HG02884 (cell line): ENCODE results near the gene PDIA4.
A peak's percentile ranks its signal among the peaks of the same experiment; 100 is the strongest.

Experiments
- ATAC-seq: cut with Tn5 transposase; IDR thresholded peaks from one replicate; pipeline ENCODE4 v1.9.1; 2021; ENCODE audit warnings: mild to moderate bottlenecking, moderate library complexity; ENCODE audit not compliant: unreplicated experiment

The PDIA4 gene

DNA sequence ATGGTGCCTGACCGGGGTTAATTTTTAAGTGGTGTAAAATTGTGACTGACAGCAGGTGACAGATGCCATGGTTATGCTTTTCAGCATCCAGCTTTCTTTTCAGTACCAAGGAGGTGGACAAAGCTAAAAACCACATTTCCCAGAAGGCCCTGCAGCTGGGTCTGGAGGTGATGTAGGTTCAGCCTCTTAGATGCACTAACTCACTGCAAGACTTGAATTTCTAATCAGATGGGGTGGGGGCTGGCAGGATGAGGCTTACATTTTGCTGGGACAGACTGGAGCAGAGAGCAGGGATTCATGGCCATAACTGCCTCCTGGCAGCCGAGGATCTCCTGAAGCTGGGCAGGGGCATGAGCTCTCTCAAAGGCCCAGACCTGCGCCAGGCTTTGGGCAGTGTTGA, 52.4 kb downstream of the PDIA4 start:
- no peak for ATAC-seq

DNA sequence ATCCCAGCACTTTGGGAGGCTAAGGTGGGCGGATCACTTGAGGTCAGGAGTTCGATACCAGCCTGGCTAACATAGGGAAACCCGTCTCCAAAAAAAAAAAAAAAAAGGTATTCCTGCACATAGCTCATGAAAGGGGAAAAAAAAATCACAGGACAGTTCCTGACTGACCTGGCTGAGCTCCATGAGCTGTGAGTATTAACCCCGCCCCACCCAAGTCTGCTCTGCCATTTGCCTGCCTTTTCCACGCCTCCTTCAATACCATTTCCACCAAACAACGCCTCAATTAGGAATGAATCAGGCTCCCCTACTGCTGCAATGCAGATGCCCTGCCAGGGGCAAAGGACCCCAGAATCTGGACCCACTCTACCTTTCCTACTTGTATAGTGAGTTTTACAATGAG, 55.0 kb downstream of the PDIA4 start:
- no peak for ATAC-seq

DNA sequence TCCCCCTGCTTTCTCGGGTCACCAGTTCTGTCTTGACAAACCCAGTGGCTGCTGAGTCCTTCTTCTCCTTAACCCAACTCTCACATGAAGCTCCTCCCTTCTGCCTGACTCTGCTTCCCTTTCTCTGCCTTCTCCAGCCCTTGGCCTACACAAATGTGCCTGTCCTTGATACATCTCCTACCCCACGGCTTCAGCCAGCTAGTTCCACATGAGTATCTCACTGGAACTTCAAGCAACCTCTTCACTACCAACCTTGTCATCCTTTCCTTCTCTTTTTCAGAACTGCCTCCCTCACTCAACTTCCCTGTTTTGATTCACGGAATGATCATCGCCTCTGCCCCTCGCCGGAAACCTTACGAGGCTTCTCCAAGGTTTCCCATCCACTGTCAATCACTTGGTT, 55.9 kb downstream of the PDIA4 start:
- ATAC-seq, result no peak

DNA sequence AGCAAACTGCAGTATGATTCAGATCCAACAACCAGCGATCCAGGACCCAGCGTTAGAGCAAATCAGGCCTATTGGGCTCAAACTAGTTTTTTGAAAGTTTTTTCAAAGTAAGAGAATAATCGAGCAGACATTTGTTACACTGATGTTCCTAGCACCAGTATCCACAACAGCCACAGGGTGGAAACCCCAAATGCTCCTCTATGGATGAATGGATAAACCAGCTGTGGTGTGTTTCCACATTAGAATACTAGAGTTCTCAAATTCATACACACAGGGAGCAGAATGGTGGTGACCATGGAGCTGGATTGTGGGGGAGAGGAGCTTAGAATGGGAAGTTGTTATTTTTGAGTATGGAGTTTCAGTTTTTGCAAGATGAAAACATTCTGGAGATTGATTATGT, 60.7 kb downstream of the PDIA4 start:
- ATAC-seq, result no peak

DNA sequence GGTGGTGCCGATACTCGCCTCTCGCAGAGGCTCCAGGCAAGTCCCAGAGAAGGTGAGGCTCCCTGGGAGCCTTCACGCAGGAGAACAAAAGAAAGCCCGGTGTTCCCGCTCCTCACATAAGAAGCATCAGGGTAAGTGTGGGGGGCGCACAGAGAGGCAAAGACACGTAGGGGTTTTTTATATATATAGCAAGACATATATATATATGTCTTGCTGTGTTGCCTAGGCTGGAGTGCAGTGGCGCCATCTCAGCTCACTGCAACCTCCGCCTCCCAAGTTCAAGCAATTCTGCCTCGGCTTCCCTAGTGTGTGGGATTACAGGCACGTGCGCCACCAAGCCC, 61.3 kb downstream of the PDIA4 start:
- ATAC-seq, result no peak

DNA sequence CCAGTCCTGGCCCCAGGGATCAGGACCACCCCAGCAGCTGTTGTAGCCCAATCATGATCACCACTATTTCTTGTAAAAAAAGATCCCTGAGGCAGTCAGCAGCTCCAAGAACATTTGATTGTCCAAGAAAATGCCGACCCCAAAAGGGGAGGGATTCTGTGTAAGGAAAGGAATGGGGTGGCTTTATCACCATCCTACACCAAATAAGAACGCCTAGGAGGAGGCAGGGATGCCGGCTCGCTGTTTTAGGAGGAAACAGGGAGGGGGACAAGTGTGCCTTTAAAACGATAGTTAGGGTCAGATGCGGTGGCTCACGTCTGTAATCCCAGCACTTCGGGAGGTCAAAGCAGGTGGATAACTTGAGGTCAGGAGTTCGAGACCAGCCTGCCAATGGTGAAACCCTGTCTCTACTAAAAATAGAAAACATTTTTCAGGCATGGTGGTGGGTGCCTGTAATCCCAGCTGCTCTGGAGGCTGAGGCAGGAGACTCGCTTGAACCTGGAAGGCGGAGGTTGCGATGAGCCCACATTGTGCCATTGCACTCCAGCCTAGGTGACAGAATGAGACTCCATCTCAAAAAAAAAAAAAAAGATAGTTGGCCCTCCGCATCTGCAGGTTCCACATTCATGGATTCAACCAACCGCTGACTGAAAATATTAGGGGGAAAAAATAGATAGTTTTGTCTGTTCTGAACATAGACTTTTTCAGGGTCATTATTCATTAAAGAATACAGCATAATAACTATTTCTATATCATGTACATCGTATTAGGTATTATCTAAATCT, 63.6 kb downstream of the PDIA4 start:
- ATAC-seq, result no peak

DNA sequence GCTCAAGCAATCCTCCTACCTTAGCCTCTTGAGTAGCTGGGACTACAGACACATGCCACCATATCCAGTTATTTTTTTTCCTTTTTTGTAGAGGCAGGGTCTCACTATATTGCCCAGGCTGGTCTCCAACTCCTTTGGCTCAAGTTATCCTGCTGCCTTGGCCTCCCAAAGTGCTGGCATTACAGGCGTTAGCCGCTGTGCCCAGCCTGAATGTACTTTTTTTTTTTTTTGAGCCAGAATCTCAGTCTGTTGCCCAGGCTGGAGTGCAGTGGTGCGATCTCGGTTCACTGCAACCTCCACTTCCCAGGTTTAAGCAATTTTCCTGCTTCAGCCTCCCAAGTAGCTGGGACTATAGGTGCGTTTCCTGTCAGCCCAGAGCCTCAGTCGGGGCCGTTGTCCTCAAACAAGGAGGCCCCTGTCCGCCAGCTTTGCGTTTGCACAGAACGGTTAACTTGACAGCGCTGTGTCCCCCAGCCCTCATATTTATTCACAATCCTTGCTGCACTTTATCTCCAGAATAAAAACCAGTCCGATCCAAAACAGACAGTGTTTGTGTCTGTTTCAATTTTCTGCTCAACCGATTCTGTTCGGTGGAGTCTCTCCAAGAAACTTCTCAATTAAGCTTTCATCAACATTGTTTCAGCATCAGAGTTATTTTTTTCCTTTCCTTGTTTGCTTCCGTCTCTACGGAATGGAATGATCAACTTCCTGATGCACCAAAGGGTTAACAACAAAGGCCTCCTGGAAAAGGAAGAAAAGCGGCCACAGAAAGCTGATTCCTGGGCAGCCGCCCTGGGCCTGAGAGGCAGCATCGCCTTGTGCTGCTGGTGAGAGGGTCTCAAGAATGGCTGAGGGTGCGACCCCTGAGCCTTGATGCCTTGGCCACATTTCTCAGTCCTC, 64.5 kb downstream of the PDIA4 start:
- no peak for ATAC-seq

DNA sequence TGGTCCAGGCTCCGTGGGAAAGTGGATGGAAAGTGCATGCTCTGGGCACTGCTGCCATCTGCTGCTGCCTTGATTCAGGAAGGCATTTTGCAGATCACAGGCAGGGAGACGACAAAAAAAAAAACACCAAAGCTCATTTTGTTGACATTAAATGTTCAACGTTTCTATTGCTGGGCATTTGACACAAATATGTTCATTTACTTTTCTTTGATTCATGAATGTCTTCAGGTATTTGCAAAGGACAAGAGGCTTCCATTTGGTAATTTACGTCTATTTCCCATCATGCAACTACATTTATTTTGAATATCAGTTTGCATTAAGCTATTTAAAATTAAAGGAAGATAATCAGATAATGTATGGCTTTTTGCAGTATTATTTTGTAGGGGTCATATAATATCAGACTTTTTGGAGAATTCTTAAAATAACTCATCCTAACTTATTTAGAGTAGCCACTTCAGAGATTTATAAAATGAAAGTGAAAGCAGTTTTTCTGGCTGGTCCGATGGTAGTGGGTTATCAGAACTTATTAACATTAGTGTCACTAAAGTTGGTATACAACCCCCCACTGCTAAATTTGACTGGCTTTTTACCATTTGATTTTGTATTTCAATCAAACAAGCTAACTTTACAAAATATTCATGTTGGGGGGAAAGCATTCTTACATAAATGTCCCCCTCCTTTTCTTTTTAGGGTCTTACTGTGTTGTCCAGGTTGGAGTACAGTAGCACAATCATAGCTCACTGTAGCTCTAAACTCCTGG, 65.3 kb downstream of the PDIA4 start:
- peak; percentile 45 for ATAC-seq

DNA sequence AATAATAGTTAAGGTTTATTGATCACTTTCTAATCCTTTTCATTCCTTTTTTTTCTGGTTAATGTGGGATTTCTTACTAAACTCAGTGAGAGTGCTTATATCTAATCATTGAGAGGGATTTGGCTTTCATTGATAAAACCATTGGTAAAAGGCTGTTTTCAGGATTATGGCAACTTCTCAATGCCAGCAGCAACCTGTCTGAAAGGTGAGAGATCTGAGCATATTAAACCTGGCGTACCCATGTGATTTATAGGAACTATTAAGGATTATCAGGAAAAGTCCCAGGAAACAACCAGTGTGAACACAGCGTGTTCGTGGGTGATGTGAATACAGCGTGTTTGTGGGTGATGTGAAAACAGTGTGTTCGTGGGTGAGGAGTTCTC, 65.9 kb downstream of the PDIA4 start:
- no peak for ATAC-seq

DNA sequence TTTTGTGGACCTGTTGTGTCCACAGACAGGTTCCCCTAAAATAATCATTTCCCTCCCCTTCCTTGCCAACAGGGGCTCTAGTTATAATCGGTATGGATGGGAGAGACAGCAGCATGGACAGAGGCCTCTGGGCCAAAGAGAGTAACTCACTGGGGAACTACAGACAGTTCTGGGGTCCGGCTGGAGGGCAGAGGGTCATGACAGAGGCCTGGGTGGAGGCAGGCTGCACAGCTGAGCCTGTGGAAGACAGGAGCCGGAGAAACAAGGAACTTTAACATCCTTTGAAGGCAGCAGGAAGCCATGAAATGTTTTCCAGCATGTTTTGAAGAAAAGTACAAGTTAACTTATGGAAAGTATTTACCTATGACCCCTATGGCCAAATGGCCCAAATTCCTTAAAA, 68.6 kb downstream of the PDIA4 start:
- no peak for ATAC-seq

DNA sequence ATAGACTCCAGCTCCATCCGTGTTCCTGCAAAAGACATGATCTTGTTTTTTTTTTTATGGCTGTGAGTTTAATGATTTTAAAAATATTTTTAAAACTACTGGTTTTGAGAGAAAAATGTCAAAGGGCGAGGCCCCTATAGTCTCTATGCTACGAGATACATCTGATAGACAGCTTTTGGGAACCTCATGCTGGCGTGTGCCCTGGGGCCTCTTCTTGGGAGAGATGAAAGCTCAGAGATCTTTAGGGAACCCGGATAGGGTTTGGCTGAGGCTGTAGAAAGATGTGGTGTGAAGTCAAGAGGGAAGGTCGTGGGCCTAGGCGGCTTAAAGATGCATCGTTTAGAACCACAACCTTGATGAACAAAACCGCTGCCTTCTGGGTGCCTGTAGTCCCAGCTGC, 70.2 kb downstream of the PDIA4 start:
- ATAC-seq, result no peak

DNA sequence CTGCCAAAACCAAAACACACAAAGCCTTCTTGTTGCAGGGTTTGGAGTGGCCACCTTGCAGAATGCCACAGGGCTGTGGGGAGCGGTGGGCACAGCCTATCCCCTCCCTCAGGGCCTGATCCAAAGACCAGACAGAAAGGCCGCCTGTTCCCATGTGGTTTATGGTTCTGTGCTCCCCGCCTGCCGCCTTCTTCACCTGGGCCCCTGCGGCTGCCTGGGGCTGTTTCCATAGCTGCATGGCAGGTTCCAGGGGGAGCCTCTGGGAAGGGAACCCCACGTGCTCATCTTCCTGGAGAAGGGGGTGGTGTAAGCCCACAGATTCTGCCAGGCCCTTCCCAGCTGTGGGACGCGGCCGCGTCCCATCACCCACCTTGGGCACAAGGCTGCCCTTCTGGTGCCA, 73.5 kb downstream of the PDIA4 start:
- ATAC-seq, result no peak

DNA sequence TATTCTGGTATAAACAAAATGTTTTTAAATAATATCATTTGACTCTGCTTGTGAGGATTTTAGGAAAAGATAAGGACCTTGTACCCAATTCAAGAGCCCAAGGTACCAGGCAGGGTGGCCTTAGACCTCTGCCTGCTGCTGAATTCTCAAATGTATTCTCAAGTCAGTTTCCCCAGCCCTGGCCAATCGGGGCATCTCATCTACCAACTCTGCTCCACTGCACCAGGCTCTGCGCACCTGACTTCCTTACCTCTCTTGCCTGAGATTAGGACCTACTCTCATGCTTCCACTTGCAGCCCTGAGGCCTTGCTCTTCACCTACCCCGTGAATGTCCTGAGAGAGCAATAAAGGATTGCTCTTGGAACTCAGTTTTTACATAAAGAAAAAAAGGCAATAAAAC, 74.6 kb downstream of the PDIA4 start:
- ATAC-seq, result no peak
